Left ventricle myocardium inferior (tissue), 1 donor: ENCODE data around the gene NEB. TPM values are rescaled to one million over a fixed set of nuclear protein-coding genes. Genes with fewer than 3 reads are reported as not detected.

Source experiments
- DNase-seq: peaks from one replicate; pipeline ENCODE4 v3.0.0-alpha.2; 2020
- H3K27ac ChIP-seq: fragments of 200-600 bp; replicated peaks from 2 replicates; pipeline ENCODE4 v1.8.0; 2021
- H3K27me3 ChIP-seq: fragments of 200-600 bp; 2 replicates; pipeline ENCODE4 v1.8.0; 2021; ENCODE audit warnings: low read depth
- H3K36me3 ChIP-seq: fragments of 200-600 bp; 2 replicates; pipeline ENCODE4 v1.8.0; 2021
- H3K4me1 ChIP-seq: fragments of 200-600 bp; 2 replicates; pipeline ENCODE4 v1.8.0; 2021
- H3K4me3 ChIP-seq: fragments of 200-600 bp; 2 replicates; pipeline ENCODE4 v1.8.0; 2021; ENCODE audit warnings: mild to moderate bottlenecking, moderate library complexity
- H3K9me3 ChIP-seq: fragments of 200-600 bp; replicated peaks from 2 replicates; pipeline ENCODE4 v1.8.0; 2021
- CTCF ChIP-seq: fragments of 200-600 bp; IDR thresholded peaks from 2 replicates; pipeline ENCODE4 v1.8.0; 2021; ENCODE audit warnings: antibody characterized with exemption, mild to moderate bottlenecking, borderline replicate concordance
- intact Hi-C: fragments of 100-400 bp; cut with micrococcal nuclease; formaldehyde crosslinking; loops from one replicate; pipeline ENCODE4 v1.11.0; 2022
- total RNA-seq: library from RNA; stranded (reverse); fragmentation: NEBNext Ultra II Directional; extraction: Animal tissue kit (Norgen Biotek cat#: 25700); gene quantifications from one replicate; pipeline ENCODE4 v1.2.1, GENCODE V29; 2021
- donor health status: DM: no; HTN: yes; CAD: no; lungs with severe emphysema.

Gene NEB
- total RNA-seq, 1 donor from 2014 or later = 30.5 TPM

GRCh38 chr2:151777935-151778334 is 43.7 kb upstream of the NEB start:
- Histone ChIP-seq H3K36me3 (peaks cover 52% of the 10 kb centered on the region), H3K27ac (no peak overlapping the region), H3K4me1 (peaks cover 15% of the 10 kb centered on the region), H3K9me3 (peaks cover 12% of the 10 kb centered on the region), H3K27me3 (no peaks in the 10 kb centered on the region), H3K4me3 (no peak overlapping the region)
- intact Hi-C loops = no loop called here
- TF ChIP-seq CTCF = no peak
- no peak for DNase-seq

- H3K27me3 ChIP-seq = no peaks in the 10 kb centered on the region
- H3K9me3 ChIP-seq = peaks cover 12% of the 10 kb centered on the region
- H3K27ac ChIP-seq = no peak overlapping the region
- TF ChIP-seq CTCF = no peak
- H3K4me1 ChIP-seq = peaks cover 15% of the 10 kb centered on the region
- no peak for DNase-seq
- intact Hi-C loops = no loop called here
- no peak overlapping the region for H3K4me3 ChIP-seq
- peaks cover 52% of the 10 kb centered on the region for H3K36me3 ChIP-seq
Measured at GRCh38 chr2:151777487-151777886, 43.2 kb upstream of the NEB start.

GRCh38 chr2:151776367-151776766 is 42.1 kb upstream of the NEB start:
- intact Hi-C loops = no loop called here
- no peaks in the 10 kb centered on the region for H3K27me3 ChIP-seq
- H3K27ac ChIP-seq = no peak overlapping the region
- no peak overlapping the region for H3K4me3 ChIP-seq
- no peak for TF ChIP-seq CTCF
- no peak for DNase-seq
- H3K36me3 ChIP-seq = peaks cover 46% of the 10 kb centered on the region
- peaks cover 15% of the 10 kb centered on the region for H3K4me1 ChIP-seq
- H3K9me3 ChIP-seq = peaks cover 12% of the 10 kb centered on the region

GRCh38 chr2:151775057-151775740 is 40.9 kb upstream of the NEB start:
- Histone ChIP-seq H3K9me3 (peaks cover 12% of the 10 kb centered on the region), H3K27me3 (no peaks in the 10 kb centered on the region), H3K4me1 (peaks cover 15% of the 10 kb centered on the region), H3K27ac (peak overlapping the region; percentile 44), H3K4me3 (no peak overlapping the region), H3K36me3 (peaks cover 44% of the 10 kb centered on the region)
- intact Hi-C loops = no loop called here
- no peak for TF ChIP-seq CTCF
- no peak for DNase-seq

GRCh38 chr2:151774506-151774905 is 40.2 kb upstream of the NEB start:
- Histone ChIP-seq H3K4me1 (peaks cover 15% of the 10 kb centered on the region), H3K27me3 (no peaks in the 10 kb centered on the region), H3K4me3 (no peak overlapping the region), H3K36me3 (peaks cover 39% of the 10 kb centered on the region), H3K27ac (peak overlapping the region; percentile 44), H3K9me3 (peaks cover 15% of the 10 kb centered on the region)
- no peak for DNase-seq
- intact Hi-C loops = no loop called here
- no peak for TF ChIP-seq CTCF
